ENCODE results near the gene KCNG2. TPM values are rescaled to one million over a fixed set of nuclear protein-coding genes. Genes with fewer than 3 reads are reported as not detected.

Gene KCNG2
- polyA plus RNA-seq, 1 of the 3 experiments (the other 2 are of a cell fraction) = not detected

- Histone ChIP-seq H4K20me1 (ENCODE audit: insufficient read depth) (no peaks in the 10 kb centered on the region), H3K9ac (no peak overlapping the region), H3K36me3 (replicated peaks in 1 of 2; ENCODE audit: control insufficient read depth in 1 of 2, insufficient read depth in 2 of 2, low read length in 1 of 2) (no peaks in the 10 kb centered on the region), H3K27ac (ENCODE audit: low read depth in 2 of 2, low read length in 1 of 2) (no peak overlapping the region), H2AFZ (ENCODE audit: low read depth) (no peak overlapping the region), H3K4me2 (no peak overlapping the region), H3K4me3 (ENCODE audit: low read depth in 2 of 2, low read length in 1 of 2) (no peak overlapping the region), H3K9me3 (no peaks in the 10 kb centered on the region), H3K4me1 (ENCODE audit: control insufficient read depth in 1 of 2, insufficient read depth in 2 of 2, low read depth in 1 of 2, low read length in 1 of 2) (peaks cover 0 to 2% of the 10 kb centered on the region in 2 experiments; a peak in 1 of 4 replicates), H3K79me2 (ENCODE audit: insufficient read depth) (no peaks in the 10 kb centered on the region), H3K27me3 (ENCODE audit: insufficient read depth) (peaks cover 68% of the 10 kb centered on the region), H3K9me2 (no peaks in the 10 kb centered on the region), H3F3A (replicated peaks; ENCODE audit: insufficient read depth) (no peaks in the 10 kb centered on the region)
- CTCF ChIA-PET = interaction anchor here (1.1 kb wide), 1 partner anchor 14 kb away, joined by 3 read pairs; no protein-coding TSS in a partner anchor
- POLR2A ChIA-PET = no interaction called here
- 49% methylated on average over 7 of the region's 26 CpGs for WGBS (ENCODE audit: low lambda C conversion rate)
- DNase-seq = no peak
- TF ChIP-seq RXRA (IDR thresholded peaks at IDR 0.05; ENCODE audit: borderline replicate concordance, low read depth) (no peak), TAF1 (IDR thresholded peaks at IDR 0.05; ENCODE audit: borderline replicate concordance, low read depth, low read length) (no peak), FOSL2 (IDR thresholded peaks at IDR 0.05; ENCODE audit: borderline replicate concordance, low read depth) (no peak), TCF12 (IDR thresholded peaks at IDR 0.05) (no peak), MAX (IDR thresholded peaks at IDR 0.05; ENCODE audit: low read depth) (no peak), NFIC (IDR thresholded peaks at IDR 0.05; ENCODE audit: borderline replicate concordance) (no peak), TEAD4 (IDR thresholded peaks at IDR 0.05; ENCODE audit: borderline replicate concordance, insufficient read depth) (no peak), RFX5 (IDR thresholded peaks at IDR 0.05; ENCODE audit: low read length) (no peak), USF1 (IDR thresholded peaks at IDR 0.05; ENCODE audit: borderline replicate concordance, low read depth) (no peak), YY1 (IDR thresholded peaks at IDR 0.05; ENCODE audit: low read depth) (no peak), FOXM1 (IDR thresholded peaks at IDR 0.05; ENCODE audit: low read depth) (no peak), SIN3A (IDR thresholded peaks at IDR 0.05; ENCODE audit: borderline replicate concordance, low read depth, low read length) (no peak), MEF2A (IDR thresholded peaks at IDR 0.05; ENCODE audit: borderline replicate concordance, low read depth) (no peak), MXI1 (IDR thresholded peaks at IDR 0.05; ENCODE audit: low read depth, low read length) (no peak), PBX3 (IDR thresholded peaks at IDR 0.05) (no peak), RAD21 (IDR thresholded peaks at IDR 0.05; ENCODE audit: low read length) (no peak)
- TF ChIP-seq, protein P1, sequence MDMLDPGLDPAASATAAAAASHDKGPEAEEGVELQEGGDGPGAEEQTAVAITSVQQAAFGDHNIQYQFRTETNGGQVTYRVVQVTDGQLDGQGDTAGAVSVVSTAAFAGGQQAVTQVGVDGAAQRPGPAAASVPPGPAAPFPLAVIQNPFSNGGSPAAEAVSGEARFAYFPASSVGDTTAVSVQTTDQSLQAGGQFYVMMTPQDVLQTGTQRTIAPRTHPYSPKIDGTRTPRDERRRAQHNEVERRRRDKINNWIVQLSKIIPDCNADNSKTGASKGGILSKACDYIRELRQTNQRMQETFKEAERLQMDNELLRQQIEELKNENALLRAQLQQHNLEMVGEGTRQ (IDR thresholded peaks at IDR 0.05; ENCODE audit: borderline replicate concordance, low read depth, low read length) = no peak
- TF ChIP-seq, protein P2, sequence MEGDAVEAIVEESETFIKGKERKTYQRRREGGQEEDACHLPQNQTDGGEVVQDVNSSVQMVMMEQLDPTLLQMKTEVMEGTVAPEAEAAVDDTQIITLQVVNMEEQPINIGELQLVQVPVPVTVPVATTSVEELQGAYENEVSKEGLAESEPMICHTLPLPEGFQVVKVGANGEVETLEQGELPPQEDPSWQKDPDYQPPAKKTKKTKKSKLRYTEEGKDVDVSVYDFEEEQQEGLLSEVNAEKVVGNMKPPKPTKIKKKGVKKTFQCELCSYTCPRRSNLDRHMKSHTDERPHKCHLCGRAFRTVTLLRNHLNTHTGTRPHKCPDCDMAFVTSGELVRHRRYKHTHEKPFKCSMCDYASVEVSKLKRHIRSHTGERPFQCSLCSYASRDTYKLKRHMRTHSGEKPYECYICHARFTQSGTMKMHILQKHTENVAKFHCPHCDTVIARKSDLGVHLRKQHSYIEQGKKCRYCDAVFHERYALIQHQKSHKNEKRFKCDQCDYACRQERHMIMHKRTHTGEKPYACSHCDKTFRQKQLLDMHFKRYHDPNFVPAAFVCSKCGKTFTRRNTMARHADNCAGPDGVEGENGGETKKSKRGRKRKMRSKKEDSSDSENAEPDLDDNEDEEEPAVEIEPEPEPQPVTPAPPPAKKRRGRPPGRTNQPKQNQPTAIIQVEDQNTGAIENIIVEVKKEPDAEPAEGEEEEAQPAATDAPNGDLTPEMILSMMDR (IDR thresholded peaks at IDR 0.05) = no peak
Measured at GRCh38 chr18:79853303-79853992, 55.7 kb downstream of the KCNG2 start.

Data from SK-N-SH (cell line).